ENCODE measurements around the gene DUOXA1.

Gene DUOXA1

DNA sequence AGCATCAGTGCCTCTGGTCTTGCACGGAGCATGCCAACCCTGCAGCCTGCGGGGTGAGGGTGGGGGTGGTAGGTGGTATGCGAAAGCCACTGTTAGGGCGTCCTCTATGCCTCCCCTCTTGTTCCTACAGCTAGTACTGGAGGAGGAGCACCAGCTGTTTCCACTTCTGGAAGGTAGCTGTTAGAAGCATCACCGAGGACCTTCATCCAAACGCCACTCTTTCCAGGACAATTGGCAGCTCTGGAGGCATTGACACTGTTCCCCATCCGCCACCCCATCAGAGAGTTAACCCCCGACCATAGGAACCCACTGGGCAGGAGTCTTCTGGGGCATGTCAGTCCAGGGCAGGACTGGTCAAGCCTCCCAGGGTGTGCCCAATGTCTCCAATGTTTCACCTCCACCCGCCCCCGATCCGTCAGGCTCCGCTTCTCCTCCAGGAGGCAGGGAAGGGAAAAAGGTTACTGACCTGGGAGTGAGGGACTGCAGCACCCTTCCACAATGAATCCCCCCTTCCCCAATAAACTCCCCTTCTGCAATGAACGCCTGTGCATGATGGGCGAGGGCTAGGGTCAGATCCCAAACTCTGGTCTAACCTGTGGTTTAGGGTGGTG, 16.2 kb downstream of the DUOXA1 start:
- H3K36me3 ChIP-seq (ENCODE audit: control insufficient read depth, insufficient read depth, low read length) = no peaks in the 10 kb centered on the region
- no peak for DNase-seq (ENCODE audit: extremely low read depth, insufficient read length)
- peaks cover 14% of the 10 kb centered on the region for H3K27me3 ChIP-seq (replicated peaks; ENCODE audit: control insufficient read depth, insufficient read depth, low read length)
- H3K4me3 ChIP-seq (replicated peaks; ENCODE audit: low read depth, low read length) = no peak overlapping the region
- TF ChIP-seq, protein P1, sequence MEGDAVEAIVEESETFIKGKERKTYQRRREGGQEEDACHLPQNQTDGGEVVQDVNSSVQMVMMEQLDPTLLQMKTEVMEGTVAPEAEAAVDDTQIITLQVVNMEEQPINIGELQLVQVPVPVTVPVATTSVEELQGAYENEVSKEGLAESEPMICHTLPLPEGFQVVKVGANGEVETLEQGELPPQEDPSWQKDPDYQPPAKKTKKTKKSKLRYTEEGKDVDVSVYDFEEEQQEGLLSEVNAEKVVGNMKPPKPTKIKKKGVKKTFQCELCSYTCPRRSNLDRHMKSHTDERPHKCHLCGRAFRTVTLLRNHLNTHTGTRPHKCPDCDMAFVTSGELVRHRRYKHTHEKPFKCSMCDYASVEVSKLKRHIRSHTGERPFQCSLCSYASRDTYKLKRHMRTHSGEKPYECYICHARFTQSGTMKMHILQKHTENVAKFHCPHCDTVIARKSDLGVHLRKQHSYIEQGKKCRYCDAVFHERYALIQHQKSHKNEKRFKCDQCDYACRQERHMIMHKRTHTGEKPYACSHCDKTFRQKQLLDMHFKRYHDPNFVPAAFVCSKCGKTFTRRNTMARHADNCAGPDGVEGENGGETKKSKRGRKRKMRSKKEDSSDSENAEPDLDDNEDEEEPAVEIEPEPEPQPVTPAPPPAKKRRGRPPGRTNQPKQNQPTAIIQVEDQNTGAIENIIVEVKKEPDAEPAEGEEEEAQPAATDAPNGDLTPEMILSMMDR (IDR thresholded peaks at IDR 0.05; ENCODE audit: insufficient read depth, low read length, poor library complexity, severe bottlenecking) = no peak

DNA sequence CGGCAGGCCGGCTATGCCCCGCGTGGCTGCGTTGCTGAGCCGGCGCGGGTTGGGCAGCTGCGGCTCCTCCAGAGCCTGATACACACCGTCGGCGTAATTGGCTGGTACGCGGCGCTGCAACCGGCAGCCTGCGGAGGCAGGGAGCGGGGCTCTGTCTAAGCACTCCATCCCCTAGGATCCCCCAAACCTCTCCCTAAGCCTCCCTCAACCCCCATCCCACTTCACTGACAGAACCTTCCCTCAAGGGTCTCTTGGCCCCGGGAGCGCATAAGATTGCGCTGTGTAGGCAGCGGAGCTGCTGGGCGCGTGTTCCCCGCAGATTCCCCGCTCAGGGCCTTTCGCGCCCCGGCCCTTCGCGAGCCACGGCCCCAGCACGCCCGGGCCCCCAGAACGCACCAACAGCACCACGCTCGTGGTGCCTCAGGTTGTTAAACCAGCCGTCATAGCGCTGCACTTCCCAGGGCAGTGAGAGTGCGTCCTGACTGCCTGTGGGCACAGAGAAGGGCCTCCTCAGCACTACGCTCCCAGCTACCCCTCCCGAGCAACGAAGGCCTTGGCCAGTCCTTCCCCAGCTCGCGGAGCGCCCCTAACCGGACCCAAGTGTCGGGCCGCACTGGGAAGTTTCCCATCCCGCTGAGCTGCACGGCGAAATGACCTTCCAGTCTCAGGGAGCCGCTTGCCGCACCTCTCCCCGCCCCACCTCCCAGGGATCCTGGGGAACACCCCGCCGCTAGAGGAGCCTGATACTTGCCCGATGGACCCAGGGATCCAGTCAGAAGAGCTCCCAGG, 16.9 kb downstream of the DUOXA1 start:
- peaks cover 14% of the 10 kb centered on the region for H3K27me3 ChIP-seq (replicated peaks; ENCODE audit: control insufficient read depth, insufficient read depth, low read length)
- no peak overlapping the region for H3K4me3 ChIP-seq (replicated peaks; ENCODE audit: low read depth, low read length)
- no peak for DNase-seq (ENCODE audit: extremely low read depth, insufficient read length)
- TF ChIP-seq, protein P1 (IDR thresholded peaks at IDR 0.05; ENCODE audit: insufficient read depth, low read length, poor library complexity, severe bottlenecking) = no peak
- H3K36me3 ChIP-seq (ENCODE audit: control insufficient read depth, insufficient read depth, low read length) = no peaks in the 10 kb centered on the region

DNA sequence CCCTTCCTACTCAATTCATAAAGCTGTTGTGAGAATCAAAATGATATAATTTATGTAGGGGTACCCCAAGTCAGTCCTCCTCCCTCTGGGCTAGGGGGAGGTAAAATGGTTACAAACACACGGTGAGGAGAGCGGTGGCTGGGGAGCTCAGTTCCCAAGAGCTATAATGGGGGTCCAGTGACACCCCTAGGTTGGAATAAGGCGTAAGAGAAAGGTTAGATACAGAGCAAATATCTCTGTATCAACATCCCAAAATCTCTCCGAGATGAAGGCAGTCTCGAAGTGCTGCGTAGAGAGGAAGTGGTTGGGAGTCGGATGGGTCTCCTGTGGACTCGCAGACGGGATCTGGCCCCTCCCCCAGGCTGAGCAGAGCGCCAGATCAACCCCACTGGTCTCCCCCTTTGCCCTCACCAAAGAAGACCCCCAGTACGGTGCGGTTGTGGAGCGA, 17.5 kb downstream of the DUOXA1 start:
- no peak for DNase-seq (ENCODE audit: extremely low read depth, insufficient read length)
- Histone ChIP-seq H3K4me3 (replicated peaks; ENCODE audit: low read depth, low read length) (no peak overlapping the region), H3K36me3 (ENCODE audit: control insufficient read depth, insufficient read depth, low read length) (no peaks in the 10 kb centered on the region), H3K27me3 (replicated peaks; ENCODE audit: control insufficient read depth, insufficient read depth, low read length) (peaks cover 14% of the 10 kb centered on the region)
- TF ChIP-seq, protein P1 (IDR thresholded peaks at IDR 0.05; ENCODE audit: insufficient read depth, low read length, poor library complexity, severe bottlenecking) = no peak

DNA sequence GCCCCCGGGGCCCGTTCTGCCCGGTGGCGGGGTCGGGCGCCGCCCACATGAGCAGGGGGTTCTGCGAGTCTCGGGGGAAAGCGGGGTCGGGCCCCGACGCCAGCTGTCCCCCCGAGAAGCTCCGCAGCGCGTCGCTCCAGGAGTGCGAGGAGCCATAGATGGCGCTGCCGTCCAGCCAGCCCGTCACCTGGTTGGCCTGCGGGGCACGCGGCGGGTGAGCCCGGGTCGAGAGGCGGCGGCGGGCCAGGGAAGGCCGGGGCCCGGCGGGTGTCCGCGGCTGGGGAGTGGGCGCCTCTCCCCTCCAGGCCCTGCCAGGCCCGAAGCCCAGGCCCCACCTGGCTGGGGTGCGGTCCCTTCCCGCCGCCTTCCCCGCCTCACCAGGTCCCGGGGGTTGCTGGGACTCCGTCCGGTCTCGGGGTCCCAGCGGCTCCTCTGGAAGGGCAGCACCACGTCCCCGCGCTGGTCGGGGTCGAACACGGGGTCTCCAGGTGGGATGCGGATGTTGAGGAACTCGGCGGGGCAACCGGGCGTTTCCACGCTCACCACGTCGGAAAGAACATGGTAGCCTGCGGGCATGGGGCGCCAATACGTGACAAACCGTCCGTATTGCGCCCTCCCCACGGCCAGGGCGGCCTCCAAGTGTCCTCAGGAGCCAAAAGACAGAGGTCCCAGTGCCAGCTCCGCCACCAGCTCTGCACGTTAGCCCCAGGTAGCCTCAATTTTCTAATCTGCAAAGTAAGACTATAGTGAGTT, 18.1 kb downstream of the DUOXA1 start:
- Histone ChIP-seq H3K27me3 (replicated peaks; ENCODE audit: control insufficient read depth, insufficient read depth, low read length) (peaks cover 14% of the 10 kb centered on the region), H3K4me3 (replicated peaks; ENCODE audit: low read depth, low read length) (no peak overlapping the region)

DNA sequence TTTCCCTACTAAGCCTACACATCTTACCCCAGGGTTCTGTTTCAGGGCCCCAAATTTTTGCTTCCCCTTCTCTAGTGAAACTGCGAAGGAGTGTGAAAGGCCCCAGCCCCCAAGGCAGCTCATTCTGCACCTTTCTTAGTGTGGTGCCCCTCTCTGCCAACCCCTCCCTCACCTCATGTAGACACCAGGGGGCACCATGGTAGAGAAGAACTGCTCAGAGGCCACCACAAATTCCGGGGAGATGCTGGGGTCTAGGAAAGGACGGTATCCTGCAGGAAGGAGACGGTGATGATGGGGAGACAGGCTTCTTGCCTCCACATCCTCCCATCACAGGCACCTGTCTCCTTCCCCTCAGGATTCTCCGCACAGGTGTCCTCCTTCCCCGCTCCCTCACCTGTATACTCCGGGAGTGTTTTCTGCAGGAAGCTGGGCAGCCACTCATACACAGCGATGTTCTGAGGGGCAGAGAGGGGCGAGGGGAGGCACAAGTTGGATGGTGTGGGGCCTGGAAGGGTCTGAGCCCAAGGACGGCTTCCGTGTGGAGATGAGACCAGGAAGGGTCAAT, 19.3 kb downstream of the DUOXA1 start:
- TF ChIP-seq, protein P1 (IDR thresholded peaks at IDR 0.05; ENCODE audit: insufficient read depth, low read length, poor library complexity, severe bottlenecking) = peak; percentile 28
- no peak overlapping the region for H3K4me3 ChIP-seq (replicated peaks; ENCODE audit: low read depth, low read length)
- no peak for DNase-seq (ENCODE audit: extremely low read depth, insufficient read length)
- H3K36me3 ChIP-seq (ENCODE audit: control insufficient read depth, insufficient read depth, low read length) = no peaks in the 10 kb centered on the region
- H3K27me3 ChIP-seq (replicated peaks; ENCODE audit: control insufficient read depth, insufficient read depth, low read length) = peaks cover 10% of the 10 kb centered on the region

More for the DNA sequence above, 18.1 kb downstream of the DUOXA1 start:
- TF ChIP-seq, protein P1 (IDR thresholded peaks at IDR 0.05; ENCODE audit: insufficient read depth, low read length, poor library complexity, severe bottlenecking) = no peak
- no peak for DNase-seq (ENCODE audit: extremely low read depth, insufficient read length)
- no peaks in the 10 kb centered on the region for H3K36me3 ChIP-seq (ENCODE audit: control insufficient read depth, insufficient read depth, low read length)

Measured in GM06990 (cell line).